ENCODE data around the gene HAUS8.
"Not testable (repeated sequence)": the region's sequence is repeated elsewhere in the genome, so short reads cannot be mapped to it uniquely, and the experiment has no call there.

Gene HAUS8, protein sequence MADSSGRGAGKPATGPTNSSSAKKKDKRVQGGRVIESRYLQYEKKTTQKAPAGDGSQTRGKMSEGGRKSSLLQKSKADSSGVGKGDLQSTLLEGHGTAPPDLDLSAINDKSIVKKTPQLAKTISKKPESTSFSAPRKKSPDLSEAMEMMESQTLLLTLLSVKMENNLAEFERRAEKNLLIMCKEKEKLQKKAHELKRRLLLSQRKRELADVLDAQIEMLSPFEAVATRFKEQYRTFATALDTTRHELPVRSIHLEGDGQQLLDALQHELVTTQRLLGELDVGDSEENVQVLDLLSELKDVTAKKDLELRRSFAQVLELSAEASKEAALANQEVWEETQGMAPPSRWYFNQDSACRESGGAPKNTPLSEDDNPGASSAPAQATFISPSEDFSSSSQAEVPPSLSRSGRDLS

DNA sequence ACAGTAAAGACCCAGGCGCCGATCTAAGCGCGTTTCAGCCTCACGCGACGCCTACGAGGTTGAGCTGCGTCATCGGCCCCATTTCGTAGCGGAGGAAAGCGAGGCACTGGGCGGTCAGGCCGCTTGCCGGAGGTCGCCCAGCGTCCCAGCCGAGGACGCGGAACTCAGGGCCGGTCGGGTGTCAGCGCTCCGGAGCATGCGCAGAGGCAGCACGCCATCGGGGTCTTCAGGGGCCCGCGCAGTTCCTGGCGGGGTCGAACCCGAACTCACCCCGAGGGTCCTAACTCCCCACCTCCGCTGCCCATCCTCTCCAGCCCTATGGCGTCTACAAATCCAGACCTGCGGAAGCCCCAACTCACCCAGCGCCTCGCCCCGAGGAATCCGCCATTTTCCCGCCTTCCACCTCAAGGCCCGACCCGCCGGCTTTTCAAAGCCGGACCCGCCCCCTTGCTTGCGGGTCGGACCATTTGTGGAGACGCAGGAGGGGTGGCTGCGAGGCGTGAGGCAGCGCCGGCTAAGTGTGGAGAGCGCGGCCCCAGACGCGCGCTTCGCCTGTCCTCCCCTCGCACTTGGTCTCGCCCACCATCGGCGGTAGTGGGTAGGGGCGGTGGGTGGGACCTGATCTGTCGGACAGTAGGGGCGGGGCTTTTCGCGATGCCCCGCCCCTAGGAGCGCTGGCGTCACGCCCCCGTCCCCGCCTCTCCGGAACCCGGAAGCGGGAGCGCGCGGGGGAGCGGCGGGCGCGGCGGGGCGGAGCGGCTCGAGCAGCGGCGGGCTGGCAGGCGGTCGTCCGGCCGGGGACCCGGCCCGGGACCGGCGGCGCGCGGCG, at the start of gene HAUS8, which contains the start of gene MYO9B:
TSS of gene HAUS8 (minus strand) at position 418 of the 829 bp plus-strand sequence. CDS start at position 388, 30 bp downstream.
TSS of gene MYO9B (plus strand) at position 743 of the 829 bp plus-strand sequence. CDS start 25,941 bp downstream, outside the sequence.
- DNase-seq (ENCODE audit: low read depth in 2 of 2), result peak; percentile 99

DNA sequence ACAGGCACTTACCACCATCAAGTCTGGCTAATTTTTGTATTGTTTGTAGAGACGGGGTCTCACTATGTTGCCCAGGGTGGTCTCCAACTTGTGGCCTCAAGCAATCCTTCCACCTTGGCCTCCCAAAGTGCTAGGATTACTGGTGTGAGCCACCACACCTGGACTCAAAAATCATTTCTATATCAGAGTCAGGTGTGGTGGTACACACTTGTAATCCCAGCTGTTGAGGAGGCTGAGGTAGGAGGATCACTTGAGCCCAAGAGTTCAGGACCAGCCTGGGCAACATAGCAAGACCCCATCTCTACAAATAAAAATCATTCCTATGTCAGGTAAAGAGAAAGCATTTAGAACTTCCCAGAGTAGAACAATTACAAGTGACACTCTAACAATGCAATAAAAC, 48.8 kb upstream of the HAUS8 start:
- no peak for DNase-seq (ENCODE audit: low read depth in 2 of 2)

DNA sequence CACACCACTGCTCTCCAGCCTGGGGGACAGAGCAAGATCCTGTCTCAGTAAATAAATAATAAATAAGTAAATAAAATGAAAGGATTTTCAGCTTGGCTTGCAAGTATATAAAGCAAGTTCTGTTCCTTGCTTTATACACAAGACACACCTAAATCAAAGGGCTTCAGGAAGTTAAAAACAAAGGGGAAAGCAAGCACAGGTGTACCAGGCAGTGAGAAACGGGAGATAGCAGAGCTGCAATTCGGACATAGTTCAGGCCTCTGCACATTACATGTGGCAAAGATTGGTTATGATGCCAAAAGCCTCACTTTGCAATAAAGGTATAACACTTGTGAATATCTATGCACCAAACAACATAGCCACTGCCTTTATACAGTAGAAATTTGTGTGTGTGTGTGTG, 47.8 kb upstream of the HAUS8 start:
- DNase-seq (ENCODE audit: low read depth in 2 of 2), result no peak

DNA sequence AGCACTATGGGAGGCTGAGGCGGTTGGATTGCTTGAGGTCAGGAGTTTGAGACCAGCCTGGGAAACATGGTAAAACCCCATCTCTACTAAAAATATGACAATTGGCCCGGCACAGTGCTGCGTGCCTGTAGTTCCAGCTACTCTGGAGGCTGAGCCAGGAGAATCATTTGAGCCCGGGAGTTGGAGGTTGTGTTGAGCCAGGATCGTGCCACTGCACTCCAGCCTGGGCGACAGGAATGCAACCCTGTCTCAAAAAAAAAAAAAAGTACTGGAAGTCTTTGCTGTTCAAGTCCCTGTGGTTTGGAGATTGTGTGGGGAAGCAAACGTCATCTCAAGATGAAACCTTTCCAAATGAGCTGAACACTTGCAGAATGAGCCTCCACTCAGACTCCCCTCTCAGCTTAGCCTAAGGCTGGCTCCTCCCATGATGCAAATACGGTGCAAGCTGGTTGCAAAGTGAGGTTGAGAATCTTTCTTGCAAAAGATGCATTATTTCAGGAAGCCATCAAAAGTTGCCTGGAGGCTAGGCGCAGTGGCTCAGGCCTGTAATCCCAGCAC, 46.6 kb upstream of the HAUS8 start:
- no peak for DNase-seq (ENCODE audit: low read depth in 2 of 2)

DNA sequence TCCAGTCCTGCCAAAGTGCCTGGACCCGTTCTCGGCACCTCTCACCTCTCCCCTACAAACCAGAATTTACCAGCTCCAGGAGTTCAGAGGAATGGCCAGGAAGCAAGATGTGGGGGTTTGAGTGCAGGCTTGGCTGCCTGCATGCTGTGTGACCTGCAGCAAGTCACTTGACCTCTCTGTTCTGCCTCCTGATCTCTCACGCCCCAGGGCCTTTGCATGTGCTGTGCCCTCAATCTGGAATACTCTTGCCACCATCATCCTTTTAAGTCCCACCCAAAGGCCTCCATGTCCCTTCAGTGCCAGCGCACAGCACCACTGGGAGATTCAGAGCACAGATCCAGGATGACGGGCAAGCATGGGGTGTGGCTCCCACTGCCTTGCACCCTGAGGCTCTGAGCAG, 43.7 kb upstream of the HAUS8 start:
- DNase-seq (ENCODE audit: low read depth in 2 of 2), result no peak

DNA sequence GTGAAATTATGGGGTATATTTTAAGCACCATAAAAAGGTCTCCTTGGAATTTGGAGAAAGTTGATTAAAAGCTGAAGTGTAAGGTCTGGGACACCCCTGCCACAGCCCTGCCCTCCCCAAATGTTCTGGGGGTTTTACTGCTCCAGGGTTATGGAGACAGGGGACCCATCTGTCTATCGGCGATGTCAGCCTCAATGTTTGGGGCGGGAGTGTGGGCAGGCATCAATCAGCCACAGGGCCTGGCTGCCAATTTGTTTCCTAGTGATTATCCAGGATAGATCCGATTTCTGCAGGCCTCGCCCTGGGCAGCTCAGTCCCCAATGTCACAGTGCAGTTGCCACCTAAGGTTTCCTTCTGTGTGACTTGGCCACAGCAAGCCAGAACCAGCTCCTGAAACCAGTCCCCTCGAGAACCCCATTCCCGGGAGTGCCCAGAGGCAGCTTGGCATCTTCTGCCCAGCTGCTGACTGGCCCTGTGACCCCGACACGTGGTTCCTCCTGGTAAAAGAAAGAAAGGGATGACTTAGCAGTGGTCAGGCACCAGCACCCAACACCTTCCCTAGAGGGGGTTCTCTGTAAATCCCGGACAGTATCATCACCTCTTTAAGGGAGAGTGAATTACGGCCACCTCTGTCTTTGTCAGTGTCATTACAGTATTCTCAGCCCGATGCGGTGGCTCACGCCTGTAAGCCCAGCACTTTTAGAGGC, 41.9 kb upstream of the HAUS8 start:
- no peak for DNase-seq (ENCODE audit: low read depth in 2 of 2)

DNA sequence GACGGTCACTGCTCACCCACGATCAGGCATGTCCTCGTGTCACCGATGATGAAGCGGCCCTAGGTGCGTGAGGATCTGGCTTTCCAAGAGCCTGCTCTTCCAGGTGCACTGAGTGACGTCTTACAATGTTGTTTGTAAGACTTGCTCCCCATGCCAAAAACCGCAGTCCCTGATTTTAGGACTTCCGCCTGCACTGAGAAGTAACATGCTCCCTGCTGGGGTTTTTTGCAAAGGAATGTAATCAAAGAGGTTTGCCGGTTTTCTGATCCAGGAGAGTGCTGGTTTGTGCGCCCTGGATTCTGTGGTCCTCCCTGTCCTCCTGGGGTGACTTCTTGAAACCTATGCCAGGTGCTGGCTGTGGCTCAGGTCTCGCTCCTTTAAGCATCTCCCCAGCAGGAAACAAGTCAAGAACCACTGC, 39.2 kb upstream of the HAUS8 start:
- DNase-seq (ENCODE audit: low read depth in 2 of 2), result no peak

DNA sequence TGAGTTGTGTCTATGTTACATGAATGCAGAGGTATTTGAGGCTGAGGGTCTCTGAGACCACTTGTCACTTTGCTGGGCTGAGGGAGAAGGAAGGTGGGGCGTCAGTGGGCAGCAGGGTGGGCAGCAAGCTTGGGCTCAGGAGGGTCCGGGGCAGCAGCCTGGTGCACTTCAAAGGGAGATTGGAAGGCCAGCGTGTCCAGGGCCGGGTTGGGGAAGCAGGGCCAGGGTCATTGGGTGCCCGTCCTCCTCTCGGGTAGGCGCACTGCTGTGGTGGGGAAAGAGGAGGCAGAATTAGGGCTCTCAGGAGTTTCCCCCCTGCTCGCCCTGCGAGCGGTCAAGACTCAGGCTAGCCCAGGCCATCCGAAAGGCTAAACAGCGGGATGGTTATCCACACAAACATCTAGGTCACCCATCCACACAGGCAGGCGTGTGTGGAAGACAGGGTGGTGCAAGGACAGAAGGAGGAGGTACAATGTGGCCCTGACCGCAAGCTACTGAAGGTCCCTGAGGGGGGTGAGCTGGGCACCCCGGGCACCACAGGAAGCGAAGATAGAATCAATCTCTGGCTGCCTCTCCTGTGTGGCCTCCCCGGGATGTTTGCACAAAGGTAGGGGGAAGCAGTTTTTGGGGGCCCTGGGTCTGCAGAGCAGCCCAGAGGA, 38.0 kb upstream of the HAUS8 start:
- DNase-seq (ENCODE audit: low read depth in 2 of 2), result no peak

DNA sequence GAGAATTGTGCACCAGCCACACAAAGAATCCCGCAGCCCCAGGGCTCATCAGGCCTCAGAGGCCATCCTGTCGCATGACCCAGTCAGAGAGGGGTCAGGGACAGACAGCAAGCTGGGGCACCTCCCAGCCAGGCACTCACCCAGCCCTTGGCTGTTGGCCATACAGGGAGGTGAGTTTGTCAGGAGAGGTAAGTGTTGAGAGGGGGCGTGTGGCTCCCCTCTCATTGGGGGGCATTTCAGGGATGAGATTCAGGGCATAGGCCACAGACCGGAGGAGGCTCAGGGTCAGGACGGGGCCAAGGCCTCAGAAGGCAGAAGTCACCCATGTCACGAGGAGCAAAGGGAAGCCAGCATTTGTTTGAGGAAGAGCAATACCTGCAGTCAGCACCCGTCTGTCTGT, 37.4 kb upstream of the HAUS8 start:
- no peak for DNase-seq (ENCODE audit: low read depth in 2 of 2)

DNA sequence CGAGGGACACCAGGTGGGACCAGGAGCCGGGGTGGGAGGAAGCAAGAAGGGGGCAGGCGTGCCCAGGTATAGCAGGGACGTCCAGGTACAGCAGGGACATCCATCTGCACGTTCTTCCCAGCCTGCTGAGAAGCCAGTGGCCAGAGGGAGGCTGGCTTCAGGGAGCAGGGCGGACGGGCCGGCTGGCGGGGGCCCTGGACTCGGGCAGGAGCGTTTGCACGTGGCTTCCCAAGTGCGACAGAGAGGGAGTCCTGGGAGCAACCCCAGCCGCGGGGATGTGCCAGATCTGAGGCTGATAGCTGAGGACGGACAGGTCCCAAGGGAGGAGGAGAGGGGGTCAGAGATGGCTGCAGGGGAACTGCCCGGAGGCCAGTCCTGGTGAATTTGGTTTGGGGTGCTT, 37.0 kb upstream of the HAUS8 start:
- DNase-seq (ENCODE audit: low read depth in 2 of 2), result no peak

DNA sequence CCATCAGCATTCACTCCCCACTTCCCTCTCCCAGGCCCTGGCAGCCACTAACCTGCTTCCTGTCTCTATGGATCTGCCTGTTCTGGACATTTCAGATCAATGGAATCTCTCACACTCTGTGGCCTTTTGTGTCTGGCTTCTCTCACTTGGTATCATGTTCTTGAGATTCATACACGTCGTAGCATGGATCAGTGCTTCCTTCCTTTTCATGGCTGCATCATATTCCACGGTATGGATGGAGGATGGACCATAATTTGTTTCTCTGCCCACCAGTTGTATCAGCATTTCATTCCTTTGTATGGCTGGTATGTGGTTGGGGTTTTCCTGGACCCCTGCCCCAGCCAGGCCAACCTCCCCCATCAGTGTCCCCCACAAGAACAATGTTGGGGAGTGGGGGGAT, 36.5 kb upstream of the HAUS8 start:
- no peak for DNase-seq (ENCODE audit: low read depth in 2 of 2)

DNA sequence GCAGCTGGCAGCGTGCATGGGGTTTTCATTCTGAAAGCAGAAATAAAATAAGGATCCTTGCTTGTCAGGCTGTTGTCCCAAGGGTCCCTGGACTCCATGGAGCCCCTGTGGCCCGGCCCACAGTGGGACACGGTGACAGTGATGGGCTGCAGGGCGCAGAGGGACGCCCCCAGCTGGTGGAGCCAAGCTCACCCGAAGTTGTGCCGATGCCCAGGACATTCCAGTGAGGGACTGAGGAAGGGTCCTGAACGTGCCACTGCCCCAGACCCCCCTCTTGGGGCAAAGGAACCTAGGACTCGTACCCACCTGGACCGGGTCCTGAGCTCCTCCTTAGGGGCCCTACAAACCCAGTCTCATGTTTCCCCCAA, 35.3 kb upstream of the HAUS8 start:
- no peak for DNase-seq (ENCODE audit: low read depth in 2 of 2)

DNA sequence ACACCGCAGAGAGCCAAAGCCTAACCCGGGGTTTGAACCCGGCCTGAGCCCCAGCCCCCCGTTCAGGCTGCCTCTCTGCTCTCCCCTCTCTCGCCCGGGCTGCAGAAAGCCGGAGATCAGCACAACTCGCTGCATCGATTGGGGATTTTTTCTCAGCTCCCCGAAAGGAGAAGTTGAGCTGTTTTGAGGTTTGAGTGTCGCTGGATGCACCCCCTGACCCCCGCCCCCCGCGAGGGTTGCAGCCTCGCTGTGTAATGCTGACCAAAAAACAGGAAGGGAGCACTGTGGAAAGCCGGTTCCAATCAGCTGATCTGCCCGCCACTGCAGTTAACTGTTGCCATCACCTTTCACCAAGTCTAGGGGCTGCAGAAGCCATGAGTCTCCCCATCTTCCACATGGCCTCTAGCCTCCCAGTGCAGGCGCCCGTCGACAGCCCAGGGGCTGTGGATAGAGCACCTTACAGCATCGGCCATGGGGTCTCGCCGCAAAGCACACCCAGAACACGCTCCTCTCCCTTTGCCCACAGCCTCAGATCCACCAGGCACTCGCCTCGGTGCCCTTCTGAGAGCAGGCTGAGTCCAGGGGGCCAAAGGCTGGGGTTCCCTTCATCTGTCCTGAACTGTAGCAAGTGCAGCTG, 34.8 kb upstream of the HAUS8 start:
- no peak for DNase-seq (ENCODE audit: low read depth in 2 of 2)

DNA sequence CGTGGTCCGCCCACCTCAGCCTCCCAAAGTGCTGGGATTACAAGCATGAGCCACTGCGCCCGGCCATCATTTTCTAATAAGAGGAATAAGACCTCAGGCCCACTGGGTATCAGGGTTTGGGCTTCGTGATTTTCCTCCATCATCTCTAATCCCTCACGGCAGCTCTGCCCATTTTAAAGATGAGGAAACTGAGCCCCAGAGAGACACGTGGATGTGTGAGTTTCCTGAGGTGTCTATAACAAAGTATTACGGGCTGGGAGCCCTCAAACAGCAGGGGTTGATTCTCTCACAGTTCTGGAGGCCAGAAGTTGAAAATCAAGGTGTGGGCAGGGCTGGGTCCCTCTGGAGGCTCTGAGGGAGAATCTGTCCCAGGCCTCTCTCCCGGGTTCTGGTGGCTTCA, 34.0 kb upstream of the HAUS8 start:
- no peak for DNase-seq (ENCODE audit: low read depth in 2 of 2)

DNA sequence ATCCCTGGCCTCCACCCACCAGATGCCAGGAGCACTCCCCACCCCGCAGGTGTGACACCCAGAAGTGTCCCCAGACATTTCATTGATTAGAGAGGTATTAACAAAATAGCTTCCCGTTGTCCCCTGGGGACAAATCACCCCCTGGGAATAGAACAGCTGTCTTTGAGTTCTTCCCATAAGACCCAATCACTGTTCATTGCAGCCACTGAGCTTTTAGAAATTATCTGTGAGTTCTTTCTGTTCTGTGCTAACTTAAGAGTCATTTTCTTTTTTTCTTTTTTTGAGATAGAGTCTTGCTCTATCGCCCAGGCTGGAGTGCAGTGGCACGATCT, 33.2 kb upstream of the HAUS8 start:
- no peak for DNase-seq (ENCODE audit: low read depth in 2 of 2)

DNA sequence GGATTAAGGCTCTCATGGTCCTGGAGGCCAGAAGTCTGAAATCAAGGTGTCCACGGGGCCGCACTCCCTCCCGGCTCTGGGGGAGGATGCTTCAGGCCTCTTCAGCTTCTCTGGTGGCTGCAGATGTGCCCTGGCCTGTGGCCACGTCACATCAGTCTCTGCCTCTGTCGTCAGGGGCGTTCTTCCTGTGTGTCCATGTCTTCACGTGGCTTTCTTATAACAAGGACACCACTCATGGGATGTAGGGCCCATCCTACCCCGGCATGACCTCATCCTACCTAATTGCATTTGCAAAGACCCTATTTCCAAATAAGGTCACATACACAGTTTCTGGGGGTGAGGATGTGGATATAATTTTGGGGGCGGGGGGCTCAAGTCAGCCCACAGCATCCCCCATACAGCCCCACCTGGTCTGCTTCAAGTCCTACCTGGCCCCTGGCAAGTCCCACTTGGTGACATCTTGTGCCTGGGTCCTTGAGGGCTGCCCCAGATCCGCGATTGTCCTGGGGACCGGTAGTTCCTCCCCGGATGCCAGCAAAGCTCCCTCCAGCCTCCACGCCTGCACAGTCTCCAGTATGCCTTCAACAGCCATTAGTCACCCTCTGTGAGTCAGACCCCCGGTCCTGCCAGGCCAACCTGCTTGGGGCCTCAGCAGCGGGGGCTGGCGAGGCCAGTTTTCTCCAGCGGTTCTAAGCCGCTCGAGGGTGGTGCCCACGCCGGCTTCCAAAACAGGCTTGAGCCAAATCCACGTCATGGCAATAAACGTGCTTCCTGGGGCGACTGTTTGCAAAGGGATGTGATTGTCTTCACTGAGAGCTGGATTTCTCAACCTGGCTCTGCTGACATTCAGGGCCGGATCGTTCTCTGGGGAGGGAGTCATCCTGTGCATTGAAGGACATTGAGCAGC, 32.5 kb upstream of the HAUS8 start:
- no peak for DNase-seq (ENCODE audit: low read depth in 2 of 2)

DNA sequence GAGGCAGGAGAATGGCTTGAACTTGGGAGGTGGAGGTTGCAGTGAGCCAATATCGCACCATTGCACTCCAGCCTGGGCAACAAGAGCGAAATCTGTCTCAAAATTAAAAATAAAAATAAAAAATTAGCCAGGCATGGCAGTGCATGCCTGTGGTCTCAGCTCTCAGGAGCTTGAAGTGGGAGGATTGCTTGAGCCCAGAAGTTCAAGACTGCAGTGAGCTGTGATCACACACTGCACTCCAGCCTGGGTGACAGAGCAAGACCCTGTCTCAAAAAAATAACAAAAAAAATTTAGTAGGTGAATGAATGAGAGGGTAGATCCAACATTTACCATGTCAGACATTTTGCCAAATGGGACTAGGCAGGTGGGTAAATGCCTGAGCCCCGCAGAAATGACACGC, 31.7 kb upstream of the HAUS8 start:
- not testable (repeated sequence) for DNase-seq (ENCODE audit: low read depth in 2 of 2)

DNA sequence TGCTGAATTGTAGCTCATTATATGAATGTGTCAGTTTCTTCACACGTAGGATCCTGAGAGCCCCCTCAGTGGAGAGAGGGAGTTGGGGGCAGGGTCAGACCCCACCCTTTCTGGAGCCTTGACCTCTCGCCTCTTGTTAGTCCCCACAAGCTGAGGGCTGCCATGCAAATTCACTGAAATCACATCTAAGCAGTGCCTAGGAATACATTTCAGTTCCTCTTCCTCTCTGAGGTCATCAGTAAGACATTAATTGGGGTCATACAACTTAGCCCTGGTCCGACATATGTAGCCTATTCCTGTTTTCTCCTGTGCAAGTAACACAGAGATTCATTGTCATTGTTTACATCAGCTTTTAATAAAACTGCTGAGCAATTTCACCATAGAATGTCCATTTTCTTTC, 30.3 kb upstream of the HAUS8 start:
- no peak for DNase-seq (ENCODE audit: low read depth in 2 of 2)

DNA sequence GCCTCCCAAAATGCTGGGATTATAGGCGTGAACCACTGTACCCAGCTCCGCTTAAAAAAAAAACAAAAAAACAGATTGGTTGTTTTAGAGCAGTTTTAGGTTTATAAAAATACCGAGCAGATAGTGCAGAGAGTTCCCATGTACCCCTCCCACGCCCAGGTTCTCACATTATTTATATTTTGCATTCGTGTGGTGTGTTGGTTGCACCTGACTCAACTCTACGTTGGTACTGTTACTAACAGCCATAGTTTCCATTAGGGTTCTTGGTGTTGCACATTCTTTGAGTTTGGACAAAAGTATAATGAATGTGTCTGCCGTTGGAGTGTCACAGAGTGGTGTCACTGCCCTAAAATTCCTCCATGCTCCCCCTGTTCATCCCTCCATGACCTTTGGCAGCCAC, 29.4 kb upstream of the HAUS8 start:
- DNase-seq (ENCODE audit: low read depth in 2 of 2), result no peak

DNA sequence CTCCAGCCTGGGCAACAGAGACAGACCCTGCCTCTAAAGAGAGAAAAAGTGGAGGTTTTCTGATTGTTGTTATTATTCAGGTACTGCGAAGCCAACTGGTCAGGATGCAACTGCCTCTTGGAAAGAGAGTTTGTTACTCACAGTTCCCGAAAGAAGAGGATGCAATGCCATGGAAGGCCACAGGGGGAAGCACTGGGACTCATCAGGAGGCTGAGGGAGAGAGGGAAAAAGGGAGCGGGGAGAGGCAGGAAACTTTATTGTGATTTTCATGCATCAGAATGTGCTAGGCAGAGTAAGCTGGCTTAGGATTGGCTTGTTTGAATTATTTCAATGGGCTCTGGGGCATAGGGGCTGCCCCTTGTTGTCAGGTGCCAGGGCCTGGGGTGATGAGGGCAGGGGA, 27.9 kb upstream of the HAUS8 start:
- DNase-seq (ENCODE audit: low read depth in 2 of 2), result no peak
